ENCODE data around the gene ZCCHC12. TPM values are rescaled to one million over a fixed set of nuclear protein-coding genes. Genes with fewer than 3 reads are reported as not detected.

Gene ZCCHC12
- total RNA-seq, 1 experiment from 2014 or later, result 2.6 TPM

- WGBS (ENCODE audit: extremely low coverage, insufficient read length, low lambda C conversion rate), result no CpG with 5 or more reads among the region's 1 CpG
- no peak overlapping the region for H3K23ac ChIP-seq (ENCODE audit: insufficient read length, low read depth, low read length)
Measured at GRCh38 chrX:118780911-118781310, 42.7 kb upstream of the ZCCHC12 start.

More at GRCh38 chrX:118780911-118781310, 42.7 kb upstream of the ZCCHC12 start:
- no peak overlapping the region for H2AFZ ChIP-seq (ENCODE audit: low read length)
- H3K4me2 ChIP-seq (ENCODE audit: insufficient read depth, insufficient read length, low read length), result no peak overlapping the region
- no peaks in the 10 kb centered on the region for H3K4me1 ChIP-seq (ENCODE audit: insufficient read depth, low read length)
- no peak overlapping the region for H2BK5ac ChIP-seq (ENCODE audit: insufficient read length, low read length)
- no peak overlapping the region for H3K27ac ChIP-seq (ENCODE audit: insufficient read length, low read depth, low read length)
- no peak overlapping the region for H2BK12ac ChIP-seq (ENCODE audit: insufficient read length, low read depth, low read length)
- no peak overlapping the region for H3K27ac Mint-ChIP-seq
- H3K27me3 Mint-ChIP-seq (ENCODE audit: low read depth), result no peaks in the 10 kb centered on the region
- no peaks in the 10 kb centered on the region for H3K4me1 Mint-ChIP-seq
- no peak overlapping the region for H3K56ac ChIP-seq (ENCODE audit: insufficient read length, low read depth, low read length)
- no peak overlapping the region for H4K5ac ChIP-seq (ENCODE audit: insufficient read length, low read depth, low read length)
- H3K14ac ChIP-seq (ENCODE audit: insufficient read depth, low read length), result no peak overlapping the region
- H4K91ac ChIP-seq (ENCODE audit: insufficient read length, low read depth, low read length), result no peak overlapping the region
- peaks cover 4% of the 10 kb centered on the region for H3K9me3 ChIP-seq (ENCODE audit: control insufficient read depth, low read depth, low read length)
- H2BK120ac ChIP-seq (ENCODE audit: low read depth, low read length, poor library complexity, severe bottlenecking), result no peak overlapping the region
- no peak for TF ChIP-seq CTCF (conservative IDR thresholded peaks at IDR 0.05)
- H3K23me2 ChIP-seq (ENCODE audit: insufficient read length, low read depth, low read length, poor library complexity, severe bottlenecking), result no peaks in the 10 kb centered on the region
- no peak overlapping the region for H2AK5ac ChIP-seq (ENCODE audit: insufficient read length, low read length)
- H4K8ac ChIP-seq (replicated peaks; ENCODE audit: insufficient read length, low read depth, low read length), result no peak overlapping the region
- H3K36me3 Mint-ChIP-seq (ENCODE audit: insufficient read depth in 1 of 3, low read depth in 3 of 3), result no peaks in the 10 kb centered on the region
- H4K20me1 ChIP-seq (ENCODE audit: control insufficient read depth, insufficient read depth, insufficient read length), result no peaks in the 10 kb centered on the region
- no peak overlapping the region for H2BK15ac ChIP-seq (ENCODE audit: low read depth, low read length)
- no peak overlapping the region for H3K4me3 Mint-ChIP-seq
- H3K79me1 ChIP-seq (ENCODE audit: insufficient read depth, low read depth, low read length, poor library complexity, severe bottlenecking), result no peaks in the 10 kb centered on the region
- DNase-seq, result no peak
- no peaks in the 10 kb centered on the region; the same call in 1 of the 2 replicates for H3K79me2 ChIP-seq (ENCODE audit: insufficient read depth, low read length)
- H3K18ac ChIP-seq (ENCODE audit: insufficient read length, low read depth, low read length), result no peak overlapping the region
- peaks cover 0 to 50% of the 10 kb centered on the region in 2 experiments; a peak in 2 of 5 replicates for H3K9me3 Mint-ChIP-seq
- no peaks in the 10 kb centered on the region for H3K27me3 ChIP-seq (ENCODE audit: insufficient read depth, low read length)
- no peak overlapping the region for H2BK20ac ChIP-seq (ENCODE audit: low read depth, low read length, poor library complexity, severe bottlenecking)
- H3T11ph ChIP-seq (ENCODE audit: low read length), result no peak overlapping the region
- H3K9ac ChIP-seq (ENCODE audit: extremely low read depth, insufficient read length, low read length), result no peak overlapping the region
- H3K4ac ChIP-seq (ENCODE audit: low read depth, low read length), result no peak overlapping the region
